Lower leg skin (tissue), 4 donors: Measurements from ENCODE around the gene DNAH7. TPM values are rescaled to one million over a fixed set of nuclear protein-coding genes. Genes with fewer than 3 reads are reported as not detected.

Experiments
- DNase-seq, 2 donors: peaks; one replicate each; pipeline ENCODE4 v3.0.0-alpha.2; 2019; ENCODE audit warnings: low spot score in 2 of 2
- H3K4me3 ChIP-seq: fragments of 200-600 bp; sonication (generic); 2 replicates; pipeline ENCODE4 v1.5.1; 2017; ENCODE audit warnings: mild to moderate bottlenecking, low read depth; ENCODE audit not compliant: poor library complexity, severe bottlenecking
- CTCF ChIP-seq, 3 donors: fragments of 450-650 bp; IDR thresholded peaks; one replicate each; pipeline ENCODE4 v1.5.1; 2016; ENCODE audit warnings: antibody characterized with exemption in 3 of 3, mild to moderate bottlenecking in 3 of 3, moderate library complexity in 2 of 3
- POLR2A ChIP-seq, 2 donors: fragments of 450-650 bp; IDR thresholded peaks; one replicate each; pipeline ENCODE4 v1.6.1; 2016 to 2017; ENCODE audit warnings: antibody characterized with exemption in 2 of 2, mild to moderate bottlenecking in 1 of 2, moderate library complexity in 1 of 2
- WGBS, 2 donors: methylation state at CpG; one replicate each; pipeline ENCODE4 v1.1.5; 2018; 5-methylcytosine and 5-hydroxymethylcytosine counted together
- intact Hi-C: fragments of 100-400 bp; cut with DNase I; formaldehyde crosslinking; loops from one replicate; pipeline ENCODE4 v1.15.0; 2023; ENCODE audit warnings: low total_unique reads
- total RNA-seq, 4 donors: library from RNA; depleted of rRNA; stranded (reverse); fragments of >200 nt; gene quantifications; one replicate each; pipeline ENCODE4 v1.1.0, GENCODE V29; 2016

DNAH7 gene
- total RNA-seq, 4 donors from 2014 or later = 0.08 to 0.34 (median 0.17) TPM

- 63 to 70% methylated on average over 5 of the region's 5 CpGs for WGBS, 2 donors
- no peak overlapping the region for H3K4me3 ChIP-seq
- no peak for DNase-seq
- TF ChIP-seq POLR2A (IDR thresholded peaks at IDR 0.05) (no peak), CTCF (IDR thresholded peaks at IDR 0.05) (no peak)
- intact Hi-C loops = no loop called here
Observed at GRCh38 chr2:195861821-195862220, 206.8 kb downstream of the DNAH7 start.

- intact Hi-C loops = no loop called here
- TF ChIP-seq POLR2A (IDR thresholded peaks at IDR 0.05) (no peak), CTCF (IDR thresholded peaks at IDR 0.05) (no peak)
- H3K4me3 ChIP-seq = no peak overlapping the region
- no peak for DNase-seq
- 90 to 93% methylated on average over 2 of the region's 2 CpGs for WGBS, 2 donors
Observed at GRCh38 chr2:195859513-195859912, 209.1 kb downstream of the DNAH7 start.

DNA sequence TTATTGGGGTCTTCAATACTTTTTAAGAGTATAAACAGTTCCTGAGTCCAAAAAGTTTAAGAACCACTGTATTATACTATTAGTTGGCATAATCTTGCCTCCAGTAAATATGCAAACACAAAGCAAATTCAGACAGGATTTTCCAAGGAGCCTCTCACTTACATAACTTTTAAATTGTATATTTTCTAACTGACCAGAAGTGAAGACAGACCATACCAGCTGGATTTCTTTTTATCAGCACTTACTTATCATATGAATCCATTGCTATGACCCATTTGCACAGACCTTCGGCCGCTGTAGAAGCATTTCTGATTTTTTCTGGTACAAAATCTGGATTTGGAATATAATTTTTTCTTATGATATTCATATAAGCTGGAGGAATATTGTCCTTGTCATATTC, 211.5 kb downstream of the DNAH7 start:
- TF ChIP-seq CTCF (IDR thresholded peaks at IDR 0.05) (no peak), POLR2A (IDR thresholded peaks at IDR 0.05) (no peak)
- no peak overlapping the region for H3K4me3 ChIP-seq
- DNase-seq = no peak
- intact Hi-C loops = no loop called here
- WGBS, 2 donors = 93 to 99% methylated on average over 2 of the region's 2 CpGs

- 75 to 78% methylated on average over 3 of the region's 3 CpGs for WGBS, 2 donors
- TF ChIP-seq POLR2A (IDR thresholded peaks at IDR 0.05) (no peak), CTCF (IDR thresholded peaks at IDR 0.05) (no peak)
- no peak for DNase-seq
- intact Hi-C loops = no loop called here
- H3K4me3 ChIP-seq = no peak overlapping the region
Observed at GRCh38 chr2:195850764-195851163, 217.9 kb downstream of the DNAH7 start.

DNA sequence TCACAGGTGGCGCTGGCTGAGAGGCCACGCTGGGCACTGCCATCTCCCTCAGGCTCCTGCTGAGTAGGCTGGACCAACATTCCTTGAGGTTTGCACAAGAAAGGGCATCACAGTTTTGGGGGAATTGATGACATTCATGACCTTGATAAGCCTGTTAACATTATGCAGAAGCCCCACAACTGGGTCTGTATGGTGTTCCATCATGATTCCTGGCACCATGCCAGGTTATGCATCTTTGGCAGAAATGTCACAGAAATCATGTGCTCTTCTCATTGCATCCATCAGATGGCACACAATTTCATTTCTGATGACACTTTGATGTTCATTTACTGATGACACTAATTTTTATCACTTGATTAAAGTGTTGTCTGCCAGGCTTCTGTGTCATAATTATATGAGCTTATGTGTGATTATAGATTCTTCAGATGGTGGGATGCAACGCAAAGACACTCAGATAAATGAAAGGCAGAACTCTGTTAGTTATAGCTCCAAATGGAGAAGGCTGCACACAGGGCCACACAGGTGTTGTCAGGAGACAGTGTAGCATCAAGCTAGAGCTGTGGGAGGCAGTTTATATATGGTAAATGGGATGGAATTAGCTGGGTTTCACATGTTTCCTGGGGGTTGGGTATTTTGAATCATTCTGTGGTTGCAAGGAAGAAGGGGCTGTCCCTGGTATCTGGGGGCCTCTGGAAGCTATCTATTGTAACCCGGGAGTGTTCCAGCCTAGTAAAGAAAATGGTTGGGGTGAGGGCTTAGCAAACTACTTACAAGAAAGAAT, 220.3 kb downstream of the DNAH7 start:
- H3K4me3 ChIP-seq = no peak overlapping the region
- intact Hi-C loops = no loop called here
- DNase-seq = no peak
- WGBS, 2 donors = 83 to 85% methylated on average over 4 of the region's 4 CpGs
- TF ChIP-seq CTCF (IDR thresholded peaks at IDR 0.05) (no peak), POLR2A (IDR thresholded peaks at IDR 0.05) (no peak)

- TF ChIP-seq CTCF (IDR thresholded peaks at IDR 0.05) = no peak
- TF ChIP-seq POLR2A (IDR thresholded peaks at IDR 0.05) = no peak
- intact Hi-C loops = no loop called here
- no peak overlapping the region for H3K4me3 ChIP-seq
- no peak for DNase-seq
- 75 to 76% methylated on average over 3 of the region's 3 CpGs for WGBS, 2 donors
Observed at GRCh38 chr2:195842932-195843331, 225.7 kb downstream of the DNAH7 start.
